Stimulated activated CD4-positive, alpha-beta T cell treated with anti-CD3 and anti-CD28 coated beads, Interleukin-12 subunit alpha, Interleukin-12 subunit beta, amount 100 ng/mL, for 24 hours (primary cell): ENCODE measurements around the gene RAB36.
A peak's percentile ranks its signal among the peaks of the same experiment; 100 is the strongest.

Experiments used
- DNase-seq, 2 experiments: peaks; one replicate each; pipeline ENCODE4 v3.0.0-alpha.2; 2020; ENCODE audit warnings: low read depth in 2 of 2

RAB36 gene

DNA sequence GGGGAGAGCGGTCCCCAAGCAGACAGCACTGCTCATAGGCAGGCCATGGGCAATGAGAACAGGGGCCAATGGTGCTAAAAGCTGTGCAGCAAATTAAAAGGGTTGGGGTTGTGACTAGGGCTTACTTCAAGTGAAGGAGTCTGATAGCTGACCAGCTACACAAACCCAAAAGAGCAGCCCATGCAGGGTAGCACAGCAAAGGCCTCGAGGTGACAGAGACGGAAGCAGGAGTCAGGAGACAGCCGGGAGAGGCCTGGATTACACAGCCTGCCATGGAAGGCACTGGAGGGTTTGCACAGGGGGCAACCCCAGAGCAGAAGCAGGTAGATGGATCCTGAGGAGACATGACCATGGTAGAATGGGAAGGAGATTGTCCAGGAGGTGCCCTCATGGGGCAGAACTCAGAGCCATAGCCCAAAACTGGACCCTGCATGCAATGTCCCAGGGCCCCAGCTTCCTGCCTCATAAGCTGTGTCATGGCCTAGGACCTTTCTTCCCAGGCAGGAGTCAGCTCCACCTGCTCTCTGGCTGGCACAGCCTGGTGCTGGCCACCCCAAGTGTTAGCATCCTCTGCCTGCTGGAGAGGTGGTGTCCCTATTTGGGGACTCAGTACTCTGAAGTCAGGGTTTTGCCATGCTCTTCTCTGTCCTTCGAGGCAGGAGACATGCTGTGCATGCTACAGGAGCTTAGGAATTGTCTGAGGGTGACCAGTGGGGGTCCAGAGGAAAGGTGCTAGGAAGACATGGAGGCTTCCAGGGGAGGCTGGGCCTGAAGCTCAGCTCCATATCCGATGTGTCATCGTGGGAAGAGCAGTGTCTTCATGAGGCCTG, 36.8 kb upstream of the RAB36 start:
- DNase-seq = no peak

DNA sequence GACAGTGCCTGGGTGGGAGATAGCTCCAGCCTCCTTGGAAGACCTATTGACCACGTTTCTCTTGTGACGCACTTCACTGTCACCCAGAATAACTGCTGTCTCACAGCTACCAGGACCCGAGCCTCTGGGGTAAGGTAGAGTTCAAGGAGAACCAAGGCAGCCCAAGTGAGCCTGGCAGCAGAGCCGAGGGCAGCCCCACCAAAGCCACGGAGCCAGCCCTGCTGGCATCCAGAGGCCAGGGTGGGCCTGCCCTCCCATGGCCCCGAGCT, 36.3 kb upstream of the RAB36 start:
- no peak for DNase-seq

DNA sequence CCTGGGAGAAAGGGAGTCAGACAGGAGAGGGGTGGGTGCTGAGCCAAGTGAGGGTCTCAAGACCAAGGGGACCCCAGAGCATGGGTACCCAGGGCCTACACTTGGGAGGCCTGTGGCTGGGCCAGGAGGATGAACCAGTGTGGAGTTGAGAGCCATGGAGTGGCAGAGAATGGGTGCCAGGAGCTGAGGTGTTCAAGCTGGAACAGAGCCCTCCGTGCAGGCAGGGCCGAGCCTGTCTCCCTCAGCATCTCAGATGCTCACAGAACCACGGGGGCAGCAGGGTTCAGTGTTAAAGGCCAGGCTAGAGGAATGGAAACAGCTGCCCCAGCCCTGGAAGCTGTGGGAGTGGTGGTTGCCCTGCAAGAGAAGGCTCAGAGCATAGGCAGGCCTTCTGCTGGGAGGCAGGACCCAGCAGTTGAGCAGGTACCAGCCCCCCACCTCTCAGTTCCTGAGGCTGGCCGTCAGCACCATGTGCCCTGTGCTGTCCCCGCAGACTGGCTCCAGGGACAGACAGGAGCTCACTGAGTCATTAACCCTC, 35.8 kb upstream of the RAB36 start:
- DNase-seq = no peak

DNA sequence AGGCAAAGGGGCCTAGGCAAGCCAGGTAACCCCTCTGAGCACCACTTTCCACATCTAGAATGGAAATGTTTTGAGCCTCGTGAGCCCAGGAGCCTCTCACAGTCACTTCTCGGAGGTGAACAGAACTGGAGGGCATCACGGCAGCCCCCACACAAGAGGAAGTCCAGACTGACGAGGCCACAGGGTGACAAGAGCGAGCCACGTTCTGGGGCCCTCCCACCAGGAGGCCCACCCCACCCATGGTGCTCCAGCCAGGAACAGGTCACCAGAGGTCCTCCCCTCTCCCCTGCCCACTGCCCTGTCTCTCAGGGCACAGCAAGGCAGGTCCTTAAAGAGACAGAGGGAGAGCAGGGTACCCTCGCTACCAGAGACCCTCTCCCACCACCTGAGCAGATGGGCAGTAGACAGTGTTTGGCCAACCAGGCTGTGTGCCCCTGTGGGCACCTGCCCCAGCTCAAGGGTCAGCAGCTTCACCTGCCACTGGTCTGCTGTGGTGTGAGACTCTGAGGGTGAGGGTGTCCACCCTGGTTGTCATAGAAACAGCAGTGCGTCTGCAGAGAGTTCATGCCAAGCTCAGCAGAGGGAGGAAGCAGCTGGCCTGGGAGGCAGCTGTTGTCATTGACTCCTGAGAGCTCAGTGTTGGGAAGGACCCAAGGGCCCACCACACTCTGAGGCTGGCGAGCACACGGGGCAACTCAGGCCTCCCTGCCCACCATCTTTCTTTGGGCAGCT, 34.9 kb upstream of the RAB36 start:
- no peak for DNase-seq

DNA sequence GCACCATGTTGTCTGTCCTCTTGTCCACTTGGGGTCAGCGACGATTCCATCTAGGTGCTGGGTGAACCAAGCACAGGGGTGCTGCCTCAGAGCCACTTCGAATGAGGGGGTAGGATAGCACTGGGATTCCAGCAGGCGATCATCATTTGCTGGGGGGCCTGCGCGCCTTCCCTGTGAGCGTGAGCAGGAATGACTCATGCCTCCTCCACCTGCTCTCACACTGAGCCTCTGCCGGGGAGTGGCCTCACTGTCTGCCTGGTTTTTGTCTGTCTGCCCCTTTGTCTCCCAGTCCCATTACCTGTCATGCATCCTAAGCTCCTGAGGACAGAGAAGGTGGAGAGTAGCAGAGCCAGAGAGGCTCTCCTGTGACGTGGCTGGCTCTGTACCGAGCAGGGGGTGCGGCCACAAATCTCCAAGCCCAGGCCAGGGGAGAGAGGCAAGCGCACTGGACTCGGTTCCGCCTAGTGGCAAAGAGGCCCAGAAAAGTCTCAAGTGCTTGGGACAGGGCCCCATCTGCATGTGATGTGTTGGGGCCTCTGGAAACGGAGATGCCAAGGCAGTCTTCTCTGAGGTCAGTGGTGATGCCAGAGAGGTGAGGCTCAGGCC, 34.3 kb upstream of the RAB36 start:
- DNase-seq = no peak

DNA sequence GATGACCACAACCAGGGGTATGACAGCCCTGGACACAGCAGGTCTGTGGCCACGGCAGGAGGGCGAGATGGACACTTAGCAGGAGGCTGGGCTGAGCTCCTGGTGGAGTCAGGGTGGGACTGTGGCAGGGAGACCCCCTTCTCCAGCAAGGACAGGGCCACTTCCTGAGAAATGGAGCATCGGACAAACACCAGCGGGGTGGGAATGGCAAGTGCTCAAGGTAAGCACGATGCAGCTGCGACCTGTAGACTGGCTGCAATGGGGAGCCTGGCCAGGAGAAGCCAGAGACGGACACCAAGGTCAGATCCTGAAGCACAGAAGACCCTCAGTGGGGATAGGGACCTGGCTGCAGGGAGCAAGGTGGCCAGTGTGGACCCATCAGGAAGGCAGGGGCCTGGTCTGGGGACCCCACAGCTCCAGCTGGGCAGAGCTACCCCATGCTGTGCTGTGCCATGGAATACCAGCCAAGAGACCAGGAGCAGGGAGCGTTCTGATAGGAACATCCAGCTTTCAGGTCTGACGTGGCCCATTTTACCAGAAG, 32.7 kb upstream of the RAB36 start:
- no peak for DNase-seq

DNA sequence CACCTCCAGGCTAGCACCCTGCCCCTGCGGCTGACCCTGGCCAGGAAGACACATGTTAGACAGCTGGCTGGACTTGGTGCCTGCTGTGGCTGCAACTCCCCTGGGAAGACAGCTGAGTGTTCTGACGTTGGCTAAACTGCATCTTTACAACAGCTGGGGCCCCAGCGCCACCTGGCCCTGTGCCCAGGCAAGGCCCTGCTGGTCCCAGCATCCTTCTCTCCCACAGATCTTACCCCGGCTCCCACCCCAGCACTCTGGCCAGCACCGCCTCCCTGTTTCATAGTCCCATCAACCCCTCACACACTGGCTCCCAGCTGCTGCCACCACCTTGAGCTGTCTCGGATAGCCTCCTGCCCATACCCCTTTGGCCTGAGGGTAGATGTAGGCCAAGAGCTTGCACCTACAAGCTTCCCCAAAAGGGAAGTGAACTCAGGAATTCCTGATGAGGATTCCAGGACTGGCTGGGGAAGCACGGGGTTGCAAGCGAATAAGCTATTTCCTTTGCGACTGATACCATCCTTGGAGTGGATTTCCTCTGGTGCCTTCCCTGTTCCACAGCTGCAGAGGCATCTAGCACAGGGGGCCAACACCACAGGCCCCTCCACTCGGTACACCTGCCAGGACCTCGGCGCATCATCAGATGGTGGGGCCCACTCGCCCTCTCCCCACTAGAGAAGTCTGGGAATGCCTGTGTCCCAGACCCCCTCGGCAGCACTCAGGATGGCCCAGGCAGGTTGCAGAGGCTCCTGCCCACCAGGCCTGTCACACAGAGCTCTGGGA, 32.0 kb upstream of the RAB36 start:
- no peak for DNase-seq

DNA sequence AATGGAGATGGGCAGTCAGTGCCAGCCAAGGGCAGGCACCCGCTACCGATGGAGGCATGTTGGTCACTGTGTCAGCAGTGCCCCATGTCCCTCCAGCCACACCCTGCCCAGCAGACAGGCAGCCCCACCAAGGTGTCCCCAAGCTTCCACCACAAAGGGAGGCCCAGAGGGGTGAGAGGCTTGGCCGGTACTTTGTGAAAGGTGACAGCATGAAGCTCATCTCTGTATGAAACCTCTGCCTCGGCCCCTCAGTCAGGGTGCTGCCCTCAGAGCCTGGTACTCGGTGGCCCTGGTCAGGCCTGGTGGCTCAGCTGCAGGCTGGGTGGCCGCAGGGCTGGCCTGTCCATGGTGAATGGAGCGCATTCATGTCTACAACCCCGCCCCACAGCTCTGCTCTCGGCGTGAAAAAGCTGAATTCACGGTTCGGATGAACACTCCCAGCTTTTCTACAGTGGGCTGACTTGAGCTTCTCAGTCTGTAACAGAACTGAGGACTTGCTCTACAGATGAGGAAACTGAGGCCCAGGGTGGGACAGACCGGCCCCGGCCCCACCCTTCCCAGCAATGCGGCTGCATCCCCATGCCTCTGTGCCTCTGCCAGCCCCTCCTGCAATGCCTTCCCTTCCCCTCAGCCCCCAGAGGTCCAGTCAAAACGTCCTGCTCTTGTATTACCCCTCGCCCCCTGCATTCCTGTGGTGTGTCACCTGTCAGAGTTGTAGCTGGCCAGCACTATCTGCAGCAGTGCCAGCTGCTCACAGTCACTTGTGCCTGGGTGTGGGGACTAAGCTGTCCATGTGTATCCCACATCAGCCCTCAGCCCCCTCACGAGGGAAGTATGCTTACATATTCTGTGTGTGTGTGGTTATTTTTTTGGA, 31.2 kb upstream of the RAB36 start:
- DNase-seq = no peak

DNA sequence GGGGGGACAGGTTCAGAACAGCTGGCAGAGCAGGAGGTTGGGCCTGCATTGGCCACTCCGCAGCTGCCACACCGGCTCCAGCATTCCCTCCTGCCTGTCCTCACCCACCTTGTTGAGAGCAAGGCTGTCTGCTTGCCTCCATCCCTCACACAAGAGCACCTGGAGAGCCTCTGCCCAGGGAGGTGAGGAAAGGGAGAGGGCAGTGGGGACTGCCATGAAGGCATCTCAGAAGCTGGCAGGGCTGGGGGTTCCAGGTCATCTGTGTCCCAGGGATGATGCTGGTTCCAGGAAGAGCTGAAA, 30.6 kb upstream of the RAB36 start:
- DNase-seq = no peak

DNA sequence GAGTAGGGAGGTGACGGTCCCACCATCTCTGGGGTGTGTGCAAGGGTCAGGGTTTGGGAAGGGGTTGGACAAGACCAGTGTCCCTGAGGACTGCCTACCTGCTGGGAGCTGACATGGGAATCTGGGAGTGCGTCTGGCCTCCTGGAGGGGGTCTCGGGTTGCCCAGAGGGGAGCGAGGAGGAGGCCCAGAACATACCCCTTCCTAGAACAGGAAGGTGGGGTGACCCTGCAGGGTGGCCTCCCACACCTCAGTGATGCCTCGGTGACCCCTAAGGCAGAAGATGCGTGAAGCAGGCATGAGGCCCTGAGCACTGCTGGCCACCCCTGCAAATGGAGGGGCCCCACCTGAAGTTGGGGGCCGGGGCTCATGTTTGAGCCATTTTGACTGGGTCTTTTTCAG, 29.9 kb upstream of the RAB36 start:
- DNase-seq = no peak

DNA sequence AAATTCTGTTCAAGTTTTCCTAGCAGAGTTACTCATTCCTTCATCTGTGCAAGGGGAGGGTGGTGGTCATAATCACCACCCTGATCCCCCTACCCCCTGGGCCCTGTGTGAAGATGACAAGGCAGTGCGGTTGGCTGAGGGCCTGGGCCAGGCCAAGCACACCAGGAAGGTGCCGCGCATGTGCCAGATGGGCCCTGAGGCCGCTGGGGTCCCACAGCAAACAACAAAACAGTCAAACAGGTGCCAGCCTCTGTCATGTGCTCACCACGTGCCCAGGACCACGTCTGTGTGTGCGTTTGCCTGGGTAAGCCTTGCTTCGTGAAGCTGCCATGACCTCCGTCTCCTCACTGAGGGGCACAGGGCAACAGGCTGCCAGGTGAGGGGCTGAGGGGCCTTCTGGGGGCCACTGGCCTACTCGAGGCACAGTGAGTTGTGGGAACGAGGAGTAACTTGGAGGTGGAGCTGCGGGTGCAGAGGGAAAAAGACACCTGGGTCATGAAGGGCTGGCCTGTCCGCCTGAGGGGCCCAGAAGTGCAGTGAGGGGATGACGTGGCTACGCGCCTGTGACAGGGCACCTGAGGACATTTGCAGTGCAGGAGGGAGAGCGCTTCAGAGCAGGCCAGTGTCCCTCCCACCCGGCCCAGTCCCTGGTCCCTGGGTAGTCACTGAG, 29.3 kb upstream of the RAB36 start:
- DNase-seq = no peak

DNA sequence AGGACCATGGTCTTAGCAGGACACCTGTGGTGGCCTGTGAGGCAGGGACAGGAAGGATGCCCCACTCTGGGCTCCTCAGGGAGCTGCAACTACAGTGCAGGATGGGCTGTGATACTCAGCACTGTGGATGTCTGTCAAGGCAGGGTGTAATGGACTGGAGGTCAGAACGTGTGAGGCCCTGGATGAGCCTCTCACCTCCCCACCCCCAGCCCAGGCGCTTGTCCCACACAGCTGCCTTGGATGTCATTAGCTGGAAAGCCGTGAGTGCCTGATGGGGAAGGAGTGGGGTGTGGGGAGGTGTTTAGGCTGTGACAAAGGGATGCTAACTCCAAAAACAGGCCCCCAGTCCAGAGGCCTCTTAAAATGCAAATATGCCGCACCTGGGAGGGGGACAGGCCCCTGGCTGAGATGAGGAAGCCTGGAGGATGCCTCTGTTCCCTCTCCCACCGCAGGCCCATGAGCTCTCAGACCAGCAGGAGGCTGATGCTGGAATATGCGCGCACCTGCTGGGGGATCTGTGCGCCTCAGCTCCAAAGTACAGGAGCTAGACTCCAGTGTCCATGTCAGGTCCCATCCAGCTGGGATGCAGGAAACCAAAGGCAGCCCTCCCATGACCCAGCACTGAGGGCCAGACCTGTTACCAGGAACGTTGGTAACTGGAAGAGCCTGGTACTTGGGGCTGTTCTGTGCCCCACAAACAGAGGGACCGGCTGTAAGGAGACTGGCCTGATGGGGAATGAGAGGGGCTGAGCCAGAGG, 28.6 kb upstream of the RAB36 start:
- DNase-seq = no peak

DNA sequence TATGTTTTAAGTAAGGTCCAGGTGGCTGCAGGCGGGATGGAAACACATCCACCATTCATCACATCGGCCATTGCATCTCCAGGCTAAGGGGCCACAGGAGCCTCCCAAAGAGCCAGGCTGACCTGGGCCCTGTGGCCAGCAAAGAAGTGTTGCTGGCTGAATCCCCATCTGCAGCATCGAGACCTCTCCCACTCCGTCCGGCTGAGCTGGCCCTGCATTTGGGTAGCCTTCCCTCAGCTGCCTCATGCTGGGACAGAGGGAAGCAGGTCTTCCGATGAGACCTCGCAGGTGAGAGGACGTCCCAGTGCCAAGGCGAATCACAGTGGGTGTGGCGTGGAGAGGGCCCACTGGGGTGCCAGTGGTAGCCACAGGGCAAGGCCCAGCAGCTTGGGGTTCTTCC, 28.0 kb upstream of the RAB36 start:
- no peak for DNase-seq

DNA sequence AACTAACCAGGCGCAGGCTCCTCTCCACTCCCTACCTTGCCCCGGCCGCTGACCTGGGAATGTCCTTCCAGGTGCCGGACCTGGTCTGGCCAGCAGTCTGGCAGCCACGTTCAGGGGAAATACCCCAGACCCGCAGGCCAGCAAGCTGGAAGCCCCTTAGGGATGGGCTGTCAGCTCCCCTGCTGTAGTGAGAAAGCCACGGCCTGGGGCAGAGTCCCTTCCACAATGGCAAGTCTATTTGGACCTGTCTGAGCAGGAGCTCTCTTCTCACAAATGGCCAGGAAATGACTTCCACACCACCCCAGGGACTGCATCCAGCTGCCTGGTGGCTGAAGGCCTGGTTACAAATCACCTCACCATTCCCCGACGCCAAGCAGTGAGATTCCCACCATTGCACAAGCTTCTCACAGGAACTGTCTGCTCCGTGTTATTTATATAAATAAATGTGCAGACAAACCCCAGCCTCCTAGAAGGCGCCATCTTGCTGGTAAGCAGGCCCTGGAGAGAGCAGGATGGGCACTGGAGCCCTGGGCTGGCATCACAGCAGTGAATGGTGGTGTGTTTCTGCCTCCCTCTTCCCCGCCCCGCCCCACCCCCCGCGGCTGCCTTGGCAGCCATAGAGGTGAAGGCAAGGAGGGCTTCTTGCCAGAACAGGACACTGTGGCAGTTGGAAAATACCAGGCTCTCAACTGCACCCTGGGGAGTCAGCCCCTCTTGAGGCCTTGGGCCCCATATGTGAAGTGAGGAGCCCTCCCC, 27.2 kb upstream of the RAB36 start:
- DNase-seq = no peak

DNA sequence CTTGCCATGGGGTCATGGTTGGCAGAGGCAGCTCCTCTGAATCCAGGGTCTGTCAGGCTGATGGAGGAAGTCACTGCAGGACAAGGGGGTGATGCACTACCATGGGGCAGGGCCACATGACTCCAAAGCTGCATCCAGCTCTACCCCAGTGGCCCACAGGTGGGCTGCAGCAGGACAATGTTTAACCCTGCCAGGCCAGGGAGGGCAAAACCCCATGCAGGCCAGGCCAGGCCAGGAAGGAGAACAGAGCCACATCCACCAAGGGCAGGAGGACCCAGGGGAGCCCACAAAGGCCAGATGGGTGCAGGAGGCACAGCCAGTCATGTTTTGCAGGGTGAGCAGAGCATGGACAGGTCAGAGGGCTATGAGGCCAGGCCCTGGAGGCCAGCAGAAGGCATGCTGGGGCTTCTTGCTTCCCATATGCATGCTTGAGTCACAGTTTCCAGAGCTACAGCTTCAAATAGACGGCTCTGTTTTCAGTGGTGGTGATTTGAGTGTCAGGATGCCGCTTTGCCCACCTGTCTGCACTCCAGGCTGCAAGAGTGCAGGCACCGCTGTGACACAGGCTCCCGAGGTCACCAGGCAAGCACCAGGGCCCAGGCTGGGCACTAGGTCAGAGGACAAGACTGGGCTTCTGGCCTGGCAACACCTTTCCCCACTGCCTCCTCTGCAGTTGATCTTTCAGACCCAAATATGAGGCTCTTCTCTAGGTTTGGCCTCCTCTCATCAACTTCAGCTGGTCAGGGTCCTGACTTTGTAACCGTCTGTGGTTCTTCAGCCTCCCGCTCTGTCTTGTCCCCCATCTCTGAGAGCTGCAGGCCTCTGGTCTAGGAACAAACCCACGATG, 26.4 kb upstream of the RAB36 start:
- DNase-seq = no peak

DNA sequence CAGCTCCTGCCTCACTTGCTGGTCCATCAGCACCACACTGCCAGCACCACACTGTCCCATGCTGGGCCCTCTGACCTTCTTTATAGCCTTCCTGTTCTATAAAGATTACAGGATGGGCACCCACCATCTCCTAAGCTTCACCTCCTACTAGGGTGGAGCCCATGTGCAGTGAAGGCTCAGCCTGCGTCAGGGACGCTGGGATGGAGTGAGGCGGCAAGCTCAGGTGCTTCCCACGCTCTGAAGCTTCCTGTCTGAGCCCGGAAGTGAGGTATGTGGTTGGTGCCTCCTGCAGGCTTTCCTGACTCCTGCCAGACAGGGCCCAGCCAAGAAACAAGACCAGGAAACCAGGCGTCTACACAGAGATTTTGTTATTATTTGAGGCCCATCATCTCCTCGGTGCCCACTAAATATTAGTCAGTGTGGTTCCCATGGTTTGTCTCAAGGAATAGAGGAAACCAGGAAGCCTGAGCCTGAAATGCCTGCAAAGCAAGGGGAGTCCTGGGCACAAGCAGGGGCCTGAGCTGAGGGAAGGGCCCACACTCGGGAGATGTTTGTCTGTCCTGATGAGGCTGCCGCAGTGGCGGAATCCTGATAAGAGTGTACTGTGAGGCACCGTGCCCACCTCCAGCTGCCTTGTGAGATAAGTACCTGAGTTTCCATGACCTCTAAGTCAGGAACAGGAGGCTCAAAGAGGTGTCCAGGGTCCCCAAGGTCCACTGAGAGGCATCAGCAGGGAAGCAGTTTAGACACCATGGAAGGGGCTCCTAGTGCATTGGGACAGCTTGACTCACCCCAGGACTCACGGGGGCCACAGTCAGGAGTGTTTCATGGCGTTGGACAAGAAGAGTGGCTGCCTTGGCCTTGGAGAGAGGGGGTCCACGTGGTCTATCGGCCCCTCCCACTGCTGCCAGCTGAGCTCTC, 25.5 kb upstream of the RAB36 start:
- peak; percentile 36 to 43 for DNase-seq

DNA sequence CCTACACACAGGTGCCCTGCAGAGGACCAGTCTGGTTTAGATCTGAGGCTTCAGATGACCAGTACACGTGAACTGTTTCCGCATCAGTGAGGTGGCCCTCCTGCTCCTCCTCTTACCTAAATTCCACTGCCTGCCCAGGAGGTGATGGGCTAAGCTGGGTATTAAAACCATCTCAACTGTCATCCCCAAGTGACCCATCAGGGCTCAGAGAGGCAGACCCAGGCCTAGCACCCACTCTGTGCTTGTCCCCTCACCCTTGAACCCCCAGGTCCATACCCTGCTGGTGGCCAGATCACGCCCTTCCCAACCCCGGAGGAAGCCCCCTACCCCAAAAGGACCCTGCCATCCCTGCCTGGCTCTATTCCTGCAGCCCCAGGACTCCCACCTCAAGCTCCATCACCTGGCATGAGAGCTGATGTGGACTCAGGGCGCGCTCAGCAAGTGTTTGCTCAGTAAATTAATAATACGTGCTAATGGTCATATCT, 24.8 kb upstream of the RAB36 start:
- DNase-seq = no peak
